Activated CD8-positive, alpha-beta memory T cell treated with anti-CD3 and anti-CD28 coated beads, Interleukin-2, amount 50 U/mL, for 4 hours (primary cell): Measurements from ENCODE around the gene GRAMD4.
"Not testable (repeated sequence)": the region's sequence is repeated elsewhere in the genome, so short reads cannot be mapped to it uniquely, and the experiment has no call there.

Experiments
- DNase-seq: peaks from one replicate; pipeline ENCODE4 v3.0.0-alpha.2; 2020

GRAMD4 gene

DNA sequence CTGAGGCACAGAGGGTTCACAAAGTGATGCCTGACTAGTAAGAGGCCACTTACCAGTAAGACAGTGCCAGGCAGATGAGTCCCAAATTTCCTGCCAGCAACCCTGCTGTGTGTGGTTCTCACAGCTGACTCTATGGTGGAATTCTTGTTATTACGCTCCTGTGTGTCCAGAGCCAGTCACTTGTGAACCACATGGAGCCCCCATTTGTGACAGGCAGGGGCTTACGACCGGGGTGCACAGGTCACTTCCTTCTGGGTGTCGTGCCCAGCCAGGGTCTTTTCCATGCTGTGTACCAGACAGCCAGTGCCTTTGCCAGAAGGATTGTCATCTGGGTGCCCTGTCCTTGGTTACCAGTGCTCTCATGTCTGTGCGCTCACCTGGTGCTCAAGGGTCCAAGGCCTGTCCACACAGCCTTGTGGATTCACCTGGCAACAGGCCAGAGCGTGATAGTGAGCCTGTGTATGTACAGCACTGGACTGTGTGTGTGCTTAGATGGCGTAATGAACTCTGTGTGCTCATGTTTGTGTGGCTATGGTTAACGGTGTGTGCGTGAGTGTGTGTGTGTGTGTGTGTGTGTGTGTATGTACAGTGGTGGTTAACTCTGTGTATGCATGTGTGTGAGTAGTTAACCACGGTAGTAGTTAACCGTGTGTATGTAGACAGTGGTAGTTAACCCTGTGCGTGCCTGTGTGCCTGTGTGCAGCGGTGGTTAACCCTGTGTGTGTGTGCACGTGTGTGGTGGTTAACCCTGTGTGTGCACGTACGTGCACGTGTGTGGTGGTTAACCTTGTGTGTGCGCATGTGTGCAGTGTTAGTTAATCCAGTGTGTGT lies 18.6 kb downstream of the GRAMD4 start:
- no peak for DNase-seq

DNA sequence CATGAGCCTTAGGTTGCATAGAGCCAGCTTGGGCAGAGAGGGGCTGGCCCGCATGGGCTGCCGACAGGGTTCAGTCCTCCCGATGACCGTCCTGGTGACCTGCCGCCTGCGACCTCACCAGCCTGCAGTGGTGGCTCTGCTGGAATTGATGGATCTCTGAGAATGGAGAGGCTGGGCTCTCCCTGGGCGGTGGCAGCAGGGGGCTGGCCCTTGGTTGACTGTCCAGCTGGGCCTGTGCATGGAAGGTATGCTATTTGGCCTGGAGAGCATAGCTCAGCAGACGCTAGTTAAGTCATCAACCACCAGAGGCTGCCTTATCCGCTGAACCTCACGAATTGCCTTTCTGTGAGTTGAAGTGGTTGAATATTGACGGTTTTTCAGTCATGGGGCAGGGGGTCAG lies 19.7 kb downstream of the GRAMD4 start:
- no peak for DNase-seq

DNA sequence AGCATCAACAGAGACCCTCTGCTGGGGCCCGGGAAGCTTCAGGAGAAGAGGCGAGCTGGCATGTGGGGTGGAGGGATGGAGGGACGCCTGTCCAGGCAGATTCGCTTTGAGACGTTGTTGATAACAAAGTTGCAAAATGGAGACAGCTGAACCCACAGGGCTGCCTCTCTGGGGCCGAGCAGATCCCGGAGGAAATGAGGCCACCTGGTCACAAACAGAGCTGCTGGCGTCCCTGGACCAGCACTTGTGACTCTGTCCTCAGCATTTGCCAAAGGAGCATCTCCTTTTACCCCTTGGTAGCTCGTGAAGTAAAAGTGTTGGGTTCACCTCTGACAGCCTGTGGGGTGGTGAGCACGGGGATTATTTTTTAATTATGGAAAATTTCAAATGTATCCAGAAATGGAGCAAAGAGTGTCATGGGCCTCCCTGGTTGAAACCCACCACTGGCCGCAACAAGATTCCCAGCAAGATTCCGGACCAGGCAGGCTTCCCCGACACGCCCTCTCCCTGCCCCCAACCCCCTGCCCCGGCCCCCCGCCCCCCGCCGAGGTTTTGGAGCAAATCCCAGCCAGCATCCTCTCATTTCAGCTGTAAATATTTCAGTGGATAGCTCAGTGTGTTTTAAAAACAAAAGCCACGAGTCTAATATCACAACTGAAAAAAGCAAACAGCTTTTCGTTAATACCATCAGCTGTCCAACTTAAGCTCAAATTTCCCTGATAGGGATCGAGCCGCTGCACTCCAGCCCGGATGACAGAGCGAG lies 20.3 kb downstream of the GRAMD4 start:
- DNase-seq: no peak

DNA sequence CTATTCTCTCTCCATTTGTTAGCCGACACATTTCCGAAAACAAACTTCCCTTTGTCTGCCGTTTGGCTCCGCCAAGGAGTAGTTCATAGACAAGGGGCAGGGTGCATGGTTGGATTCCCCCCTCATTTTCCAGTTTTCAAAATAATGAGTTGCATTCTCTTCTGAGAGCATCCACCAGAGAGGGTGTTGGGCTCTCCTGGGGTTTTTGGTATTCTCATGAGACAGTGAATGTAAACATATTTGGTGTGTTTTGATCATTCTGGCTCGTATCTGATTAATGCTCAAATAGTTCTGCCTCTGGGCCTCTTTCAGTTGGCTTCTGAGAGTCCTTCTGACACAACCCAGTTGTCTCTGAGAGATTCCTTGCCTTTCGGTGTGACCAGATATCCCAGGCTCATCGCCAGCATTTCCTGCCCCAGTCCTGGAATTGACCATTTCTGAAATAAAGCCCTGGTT lies 21.7 kb downstream of the GRAMD4 start:
- no peak for DNase-seq

DNA sequence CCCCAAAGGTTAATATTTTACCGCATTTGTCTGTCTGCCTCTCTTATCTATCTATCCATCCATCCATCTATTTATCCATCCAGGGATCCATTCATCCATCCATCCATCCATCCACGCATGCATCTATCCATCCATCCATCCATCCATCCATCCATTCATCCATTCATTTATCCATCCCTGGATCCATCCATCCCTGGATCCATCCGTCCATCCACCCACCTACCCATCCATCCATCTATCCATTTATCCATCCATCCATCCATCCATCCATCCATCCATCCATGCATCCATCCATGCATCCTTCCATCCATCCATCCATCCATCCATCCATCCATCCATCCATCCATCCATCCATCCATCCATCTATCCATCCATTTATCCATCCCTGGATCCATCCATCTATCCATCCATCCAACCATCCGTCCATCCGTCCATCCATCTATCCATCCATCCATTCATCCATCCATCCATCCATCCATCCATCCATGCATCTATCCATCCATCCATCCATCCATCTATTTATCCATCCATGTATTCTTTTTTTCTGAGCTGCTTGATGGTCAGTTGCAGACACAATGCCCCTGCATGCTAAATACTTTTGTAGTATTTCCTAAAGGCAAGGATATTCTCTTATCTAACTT lies 22.8 kb downstream of the GRAMD4 start:
- not testable (repeated sequence) for DNase-seq

DNA sequence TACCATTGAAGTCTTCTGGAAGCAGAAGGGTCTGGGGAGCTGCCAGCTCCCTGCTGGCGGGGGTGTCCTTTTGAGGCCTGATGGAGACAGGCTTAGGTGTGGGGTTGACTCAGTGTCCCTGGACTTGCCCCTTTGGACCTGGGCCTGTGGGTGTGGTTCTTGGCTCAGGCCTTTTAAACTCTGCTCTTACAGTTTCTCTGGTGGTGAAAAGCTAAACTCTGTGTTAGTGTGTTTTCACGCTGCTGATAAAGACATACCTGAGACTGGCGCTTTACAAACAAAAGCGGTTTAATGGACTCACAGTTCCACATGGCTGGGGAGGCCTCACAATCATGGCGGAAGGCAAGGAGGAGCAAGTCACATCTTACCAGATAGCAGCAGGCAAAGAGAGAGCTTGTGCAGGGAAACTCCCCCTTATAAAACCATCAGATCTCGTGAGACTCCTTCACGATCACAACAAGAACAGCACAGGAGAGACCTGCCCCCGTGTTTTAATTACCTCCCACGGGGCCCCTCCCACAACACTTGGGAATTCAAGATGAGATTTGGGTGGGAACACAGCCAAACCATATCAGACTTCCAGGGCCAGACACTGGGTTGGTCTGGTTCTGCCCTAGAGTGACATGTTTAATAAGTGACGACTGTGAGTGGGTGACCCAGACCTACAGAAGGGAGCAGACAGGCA lies 26.5 kb downstream of the GRAMD4 start:
- no peak for DNase-seq

DNA sequence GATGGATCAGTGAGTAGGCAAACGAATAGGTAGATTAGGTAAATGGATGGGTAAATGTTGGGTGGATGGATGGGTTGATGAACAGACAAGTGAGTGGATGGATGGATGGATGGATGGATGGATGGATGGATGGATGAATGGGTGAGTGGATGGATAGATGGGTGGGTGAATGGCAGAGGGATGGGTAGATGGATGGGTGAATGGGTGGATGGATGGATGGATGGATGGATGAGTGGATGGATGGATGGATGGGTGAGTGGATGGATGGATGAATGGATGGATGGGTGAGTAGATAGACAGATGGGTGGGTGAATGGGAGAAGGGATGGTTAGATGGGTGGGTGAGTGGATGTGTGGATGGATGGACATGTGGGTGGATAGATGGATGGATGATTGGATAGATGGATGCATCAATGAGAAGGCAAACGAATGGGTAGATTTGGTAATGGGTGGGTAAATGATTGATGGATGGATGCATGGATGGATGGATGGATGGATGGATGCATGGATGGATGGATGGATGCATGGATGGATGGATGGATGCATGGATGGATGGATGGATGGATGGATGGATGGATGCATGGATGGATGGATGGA lies 28.1 kb downstream of the GRAMD4 start:
- DNase-seq: not testable (repeated sequence)

DNA sequence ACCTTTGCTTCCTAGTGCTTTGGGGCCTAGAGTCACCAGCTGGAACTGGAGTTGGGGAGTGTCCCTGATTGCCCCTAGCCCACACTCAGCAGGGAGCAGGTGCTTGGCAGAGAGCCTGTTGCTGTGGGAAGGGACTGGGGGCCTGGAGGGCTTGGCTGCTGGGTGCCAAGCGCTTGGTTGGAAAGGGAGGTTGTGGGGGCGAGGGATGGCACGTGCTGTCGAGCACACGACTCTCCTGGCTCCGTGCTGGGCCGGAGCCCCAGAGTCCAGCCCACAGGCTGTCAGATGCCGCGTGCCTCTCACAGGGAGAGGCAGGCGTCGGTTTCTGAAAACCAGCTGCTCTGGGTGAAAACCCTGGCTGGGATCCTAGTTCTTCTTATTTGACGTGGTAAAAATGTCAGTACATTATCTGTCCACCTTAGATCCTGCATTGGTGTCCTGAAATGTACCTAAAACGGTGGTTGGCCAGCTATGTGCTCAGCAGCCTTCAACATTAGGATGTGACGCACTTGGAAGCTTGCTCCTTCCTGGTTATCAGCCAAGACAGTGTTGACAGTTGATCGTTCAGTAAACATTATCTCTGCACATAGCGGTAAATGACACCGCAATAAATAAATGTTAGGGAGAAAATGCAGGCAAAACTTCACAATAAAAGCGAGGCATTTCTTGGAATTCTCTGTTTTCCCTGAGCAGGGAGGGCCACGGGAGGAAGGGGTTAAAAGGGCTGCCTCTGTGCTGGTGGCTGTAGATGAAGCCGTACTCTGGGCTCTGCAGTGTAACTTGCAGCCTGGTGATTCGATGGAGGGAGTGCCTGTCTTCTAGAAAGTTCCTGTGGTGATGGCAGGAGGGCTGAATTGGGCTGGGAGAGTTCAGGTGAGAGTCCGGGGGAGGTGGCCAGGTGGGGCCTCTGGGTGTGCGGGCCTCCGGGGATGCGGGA lies 29.2 kb downstream of the GRAMD4 start:
- DNase-seq: no peak

DNA sequence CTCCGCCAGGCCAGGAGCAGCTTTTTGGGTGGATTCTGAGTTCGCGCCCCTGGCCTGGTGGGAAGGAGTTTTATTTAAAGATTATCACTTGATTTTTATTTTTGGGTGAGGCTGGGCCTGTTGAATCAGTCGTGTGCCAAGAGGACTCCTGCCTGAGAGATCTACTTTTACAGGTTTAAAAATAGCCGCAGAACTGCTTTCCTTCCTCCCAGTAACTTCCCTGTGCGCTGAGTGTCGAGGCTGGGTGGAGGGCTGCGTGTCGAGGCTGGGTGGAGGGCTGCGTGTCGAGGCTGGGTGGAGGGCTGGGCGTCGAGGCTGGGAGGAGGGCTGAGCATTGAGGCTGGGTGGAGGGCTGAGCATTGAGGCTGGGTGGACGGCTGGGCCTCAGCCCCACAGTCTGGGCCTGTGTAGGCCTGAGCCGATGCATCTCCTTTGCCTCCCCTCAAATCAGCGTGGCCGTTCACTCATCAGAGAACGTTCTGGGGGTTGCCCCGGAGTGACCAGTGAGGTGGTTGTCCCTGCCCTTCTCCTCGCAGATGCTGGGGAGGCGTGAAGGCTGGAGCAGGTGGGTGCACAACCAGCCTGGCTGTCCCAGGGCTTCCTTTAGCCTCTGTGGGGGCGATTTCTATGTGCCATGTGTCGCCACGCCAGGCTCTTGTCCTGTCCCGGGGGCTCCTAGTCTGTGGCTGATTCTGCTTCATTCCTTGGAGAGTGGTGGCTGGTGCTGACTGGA lies 30.1 kb downstream of the GRAMD4 start:
- DNase-seq: no peak

DNA sequence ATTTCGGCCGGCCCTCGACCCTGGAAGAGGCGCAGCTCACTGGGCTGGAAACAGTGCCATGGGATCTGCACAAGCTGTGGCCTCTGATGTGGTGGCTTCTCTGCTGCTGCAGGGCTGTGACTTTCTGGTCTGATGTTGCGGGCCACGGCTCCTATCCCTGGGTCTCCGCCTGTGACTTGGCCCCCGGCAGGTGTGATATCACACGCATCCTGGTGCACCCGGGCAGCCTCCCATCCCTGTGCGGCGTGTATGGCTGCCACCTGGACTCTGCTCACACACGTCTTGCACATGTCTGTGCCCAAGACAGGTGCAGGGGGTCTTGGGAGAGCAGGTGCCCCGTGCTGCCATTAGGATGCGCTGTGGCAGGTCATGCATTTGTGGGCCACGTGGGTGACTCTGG lies 31.1 kb downstream of the GRAMD4 start:
- no peak for DNase-seq

DNA sequence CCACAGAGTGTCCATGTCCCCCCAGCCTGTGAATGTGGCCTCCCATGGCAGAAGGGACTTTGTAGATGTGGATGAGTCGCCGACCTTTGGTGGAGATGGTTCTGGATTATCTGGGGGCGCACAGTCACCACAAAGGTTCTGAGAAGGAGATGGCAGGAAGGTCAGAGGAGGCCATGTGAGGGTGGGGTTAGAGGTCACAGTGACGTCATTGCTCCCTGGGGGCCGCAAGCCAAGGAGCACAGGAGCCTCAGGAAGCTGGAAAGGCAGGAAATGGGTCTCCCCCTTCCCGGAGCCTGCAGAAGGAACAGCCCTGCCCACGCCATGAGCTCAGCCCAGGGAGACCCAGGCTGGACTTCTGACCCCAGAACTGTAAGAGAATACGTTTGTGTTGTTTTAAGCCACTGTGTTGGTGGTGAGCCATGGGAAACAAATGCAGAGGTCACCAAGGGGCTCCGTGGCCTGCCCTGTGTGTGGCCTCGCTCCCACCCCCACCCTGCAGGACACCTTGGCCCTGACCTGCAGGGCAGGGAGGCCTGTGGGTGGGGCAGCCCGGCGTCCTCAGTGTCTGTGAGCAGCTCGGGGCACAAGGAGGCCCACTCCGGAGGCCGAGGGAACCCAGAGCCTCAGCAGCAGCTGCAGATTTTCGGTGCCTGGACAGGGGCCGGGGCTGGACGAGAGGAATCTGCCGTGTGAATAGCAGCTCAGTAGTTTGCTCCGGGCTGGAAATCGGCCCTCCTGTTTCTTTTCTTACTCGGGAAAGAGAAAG lies 32.1 kb downstream of the GRAMD4 start:
- DNase-seq: no peak

DNA sequence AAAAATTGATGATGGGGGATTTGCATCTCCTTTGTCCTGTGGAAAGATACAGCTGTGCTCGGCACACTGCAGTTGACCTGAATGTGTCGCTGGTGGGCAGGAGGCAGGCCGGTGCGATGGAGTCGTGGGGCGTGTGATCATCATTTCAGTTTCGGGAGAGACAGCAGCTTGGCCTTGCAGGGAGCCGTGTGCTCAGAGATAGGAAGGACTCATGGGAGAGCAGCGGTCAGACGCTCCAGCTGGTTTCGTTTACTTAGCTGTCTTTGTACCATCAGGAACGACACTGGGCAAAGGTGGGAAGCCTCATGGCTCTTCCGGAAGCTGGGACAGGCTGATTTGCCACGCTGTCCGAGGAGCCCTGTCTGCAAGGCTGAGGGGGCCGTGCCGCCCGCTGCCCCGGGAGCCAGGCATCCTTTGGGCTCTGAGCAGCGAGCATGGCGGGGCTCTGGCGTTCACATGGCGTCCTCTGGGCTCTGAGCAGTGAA lies 32.7 kb downstream of the GRAMD4 start:
- DNase-seq: no peak

DNA sequence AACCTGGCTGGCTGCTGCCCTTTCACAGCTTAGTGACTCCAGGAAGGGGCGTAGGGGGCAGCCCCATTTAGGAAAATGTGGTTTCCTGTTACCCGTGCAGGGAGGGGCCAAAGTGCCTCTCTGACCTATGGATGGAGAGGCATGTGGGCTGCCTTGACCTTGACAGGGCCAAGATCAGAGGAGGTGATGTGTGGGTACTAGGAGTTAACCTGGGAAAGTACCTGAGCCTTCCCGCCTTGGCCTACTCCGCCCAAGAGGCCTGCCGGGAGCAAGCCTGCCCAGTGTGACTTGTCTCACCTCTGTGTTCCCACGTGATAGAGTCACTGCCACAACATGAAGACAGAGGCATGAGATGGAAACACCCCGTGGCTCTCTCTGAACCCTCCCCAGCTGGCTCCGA lies 33.4 kb downstream of the GRAMD4 start:
- DNase-seq: no peak

DNA sequence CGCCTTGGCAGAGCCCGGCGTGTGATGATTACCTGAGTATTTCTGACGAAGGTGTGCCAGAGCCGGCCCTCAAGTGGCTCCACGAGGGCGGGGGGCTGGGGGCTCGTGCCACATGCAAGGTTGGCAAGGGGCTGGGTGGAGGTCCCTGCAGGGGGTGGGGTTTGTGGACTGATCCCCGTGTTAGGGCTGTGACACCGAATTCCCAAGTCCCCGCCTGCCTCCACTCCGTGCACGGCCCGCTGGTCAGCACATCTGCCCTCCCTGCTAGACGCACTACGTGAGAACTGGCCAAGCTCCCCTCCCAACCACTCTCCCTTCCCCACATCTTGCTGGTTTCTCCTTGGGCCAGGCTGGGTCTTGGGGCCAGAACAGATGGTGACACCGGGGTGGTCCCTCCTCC lies 34.2 kb downstream of the GRAMD4 start:
- no peak for DNase-seq

DNA sequence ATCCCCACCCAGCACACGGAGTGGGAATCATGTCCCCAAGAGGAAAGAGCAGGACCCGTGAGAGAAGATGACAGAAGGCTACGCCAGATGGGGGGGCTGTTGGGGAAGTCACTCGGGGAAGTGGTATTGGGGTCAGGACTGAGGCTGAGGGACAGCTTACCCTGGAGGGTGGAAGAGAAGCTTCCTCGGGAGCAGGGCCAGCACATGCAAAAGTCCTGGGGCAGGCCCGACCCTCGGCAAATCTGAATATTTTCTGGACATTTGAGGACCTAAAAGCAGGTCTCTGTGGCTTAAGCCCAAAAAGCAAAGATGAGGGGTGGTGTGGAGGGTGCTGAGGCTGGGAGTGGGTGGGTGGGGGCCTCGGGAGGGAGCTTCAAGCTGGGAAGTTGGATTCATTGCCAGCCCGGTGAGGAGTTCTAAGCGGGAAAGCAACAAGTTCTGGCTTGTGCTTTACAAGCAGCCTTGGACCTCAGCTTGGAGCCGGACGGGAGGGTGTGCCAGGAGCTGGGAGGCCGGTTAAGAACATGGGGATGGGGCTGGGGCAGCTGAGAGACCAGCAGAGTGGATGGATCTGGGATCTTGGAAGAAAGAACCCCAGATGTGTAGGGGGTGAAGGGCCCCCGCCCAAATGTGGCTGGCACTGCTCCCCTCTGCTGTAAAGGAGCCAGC lies 34.9 kb downstream of the GRAMD4 start:
- no peak for DNase-seq

DNA sequence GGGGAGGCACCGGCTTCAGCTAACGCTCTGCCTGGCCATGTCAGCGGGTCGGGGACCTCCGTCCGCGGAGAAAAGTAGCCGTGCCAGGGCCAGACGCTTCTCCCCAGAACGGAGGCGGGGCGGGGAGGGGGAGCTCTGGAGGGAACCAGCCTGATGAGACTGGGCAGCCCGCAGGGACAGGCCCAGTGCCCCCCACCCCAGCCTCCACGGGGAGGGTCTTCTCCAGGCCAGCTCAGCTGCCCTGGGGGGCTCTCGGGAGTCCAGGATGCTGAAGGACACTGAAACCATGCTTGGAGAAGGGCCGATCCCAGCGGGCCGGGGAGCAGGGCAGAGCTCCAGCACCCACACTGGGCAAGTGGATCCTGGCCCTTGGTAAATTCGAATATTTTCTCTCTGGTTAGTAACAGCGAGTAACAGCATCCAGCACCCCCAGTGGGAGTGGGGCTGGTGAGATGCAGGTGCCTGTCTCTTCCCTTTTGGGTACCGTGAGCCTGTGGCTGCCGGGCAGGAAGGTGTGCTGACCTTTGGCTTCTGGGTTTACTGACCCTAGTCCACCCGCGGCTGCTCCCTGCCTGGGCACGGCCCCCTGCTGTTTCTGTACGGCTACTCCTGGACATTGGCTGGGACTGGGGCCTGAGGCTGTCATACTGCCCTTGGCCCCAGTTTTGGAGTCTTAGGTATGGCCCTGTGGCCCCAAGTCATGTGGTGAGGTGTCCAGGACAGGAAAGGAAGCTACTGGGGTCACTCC lies 35.8 kb downstream of the GRAMD4 start:
- DNase-seq: no peak

DNA sequence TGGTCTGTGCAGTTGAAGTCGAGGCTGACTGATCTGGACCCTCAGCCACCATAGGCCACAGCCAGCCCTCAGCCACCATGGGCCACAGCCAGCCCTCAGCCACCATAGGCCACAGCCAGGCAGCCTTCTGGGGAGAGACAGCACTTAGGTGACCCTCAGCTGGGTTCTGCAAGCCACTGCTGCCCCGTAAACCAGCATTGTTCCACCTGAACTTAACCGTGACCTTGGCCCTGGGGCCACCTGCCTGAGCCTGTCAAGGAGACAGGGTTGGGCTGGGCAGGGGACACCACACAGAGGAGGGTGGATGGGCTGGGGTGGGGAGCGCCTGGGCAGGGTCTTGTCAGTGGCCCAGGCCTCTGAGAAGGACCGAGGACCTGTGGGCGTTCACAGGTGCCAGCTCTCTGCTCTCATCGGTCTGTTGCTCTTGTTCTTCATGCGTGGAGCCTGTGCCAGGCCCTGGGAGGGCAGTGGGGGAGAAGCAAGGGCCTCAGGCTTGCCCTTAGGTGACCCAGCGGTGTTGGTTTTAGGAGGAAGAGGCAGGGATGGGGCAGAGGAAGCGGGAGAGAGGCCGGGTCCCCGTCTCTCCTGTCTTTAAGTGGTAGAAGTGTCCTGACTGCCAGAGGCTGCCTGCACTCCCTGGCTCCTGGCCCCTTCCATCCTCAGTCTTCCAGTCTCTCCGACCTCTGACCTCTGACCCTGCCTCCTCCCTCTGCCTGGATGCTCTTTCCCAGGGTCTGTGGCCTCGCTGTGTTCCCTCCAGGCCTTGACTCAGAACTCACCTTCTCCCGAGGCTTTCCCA lies 36.9 kb downstream of the GRAMD4 start:
- no peak for DNase-seq

DNA sequence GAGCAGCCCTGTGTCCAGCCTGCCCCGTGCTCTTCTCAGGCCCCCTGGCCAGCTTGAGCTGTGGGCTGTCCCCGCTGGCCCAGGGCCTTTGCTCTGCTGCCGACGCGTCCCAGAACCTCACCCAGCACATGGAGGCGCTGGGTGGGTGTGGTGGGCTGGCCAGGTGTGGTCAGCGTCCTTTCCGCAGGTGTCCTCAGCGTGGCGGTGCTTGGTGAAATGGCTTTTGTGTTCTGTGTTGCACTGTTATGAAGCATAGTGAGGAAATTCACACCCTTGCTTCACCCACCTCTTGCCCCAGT lies 37.4 kb downstream of the GRAMD4 start:
- DNase-seq: no peak
